Measurements from ENCODE around the gene GRK5.
"Not testable (repeated sequence)": the region's sequence is repeated elsewhere in the genome, so short reads cannot be mapped to it uniquely, and the experiment has no call there.

GRK5 gene

GRCh38 chr10:119207366-119207666, at the start of gene GRK5:
GRK5 (plus strand) TSS chr10:119207571; CDS start chr10:119207918, 347 bp downstream.
- peak; percentile 88 for DNase-seq (ENCODE audit: low read depth)

GRCh38 chr10:119159332-119159731, 48.0 kb upstream of the GRK5 start:
- DNase-seq (ENCODE audit: low read depth): no peak

- DNase-seq (ENCODE audit: low read depth): no peak
Observed at GRCh38 chr10:119161680-119162451, 45.5 kb upstream of the GRK5 start.

- no peak for DNase-seq (ENCODE audit: low read depth)
Observed at GRCh38 chr10:119162452-119163092, 44.8 kb upstream of the GRK5 start.

- peak; percentile 60 for DNase-seq (ENCODE audit: low read depth)
Observed at GRCh38 chr10:119165171-119166117, 41.9 kb upstream of the GRK5 start, which contains the start of gene SFXN4. SFXN4 (minus strand) TSS chr10:119165714; CDS start chr10:119165647, 67 bp downstream.

- no peak for DNase-seq (ENCODE audit: low read depth)
Observed at GRCh38 chr10:119166118-119166500, 41.3 kb upstream of the GRK5 start.

- no peak for DNase-seq (ENCODE audit: low read depth)
Observed at GRCh38 chr10:119166564-119166963, 40.8 kb upstream of the GRK5 start.

- no peak for DNase-seq (ENCODE audit: low read depth)
Observed at GRCh38 chr10:119167041-119167440, 40.3 kb upstream of the GRK5 start.

- DNase-seq (ENCODE audit: low read depth): no peak
Observed at GRCh38 chr10:119174109-119174508, 33.3 kb upstream of the GRK5 start.

GRCh38 chr10:119176166-119176565, 31.2 kb upstream of the GRK5 start:
- DNase-seq (ENCODE audit: low read depth): no peak

- DNase-seq (ENCODE audit: low read depth): no peak
Observed at GRCh38 chr10:119177708-119178371, 29.5 kb upstream of the GRK5 start.

GRCh38 chr10:119178372-119179119, 28.8 kb upstream of the GRK5 start, which contains the start of gene PRDX3:
PRDX3 (minus strand) TSS chr10:119178812; CDS start chr10:119178790, 22 bp downstream.
- DNase-seq (ENCODE audit: low read depth): peak; percentile 86

GRCh38 chr10:119180850-119181400, 26.4 kb upstream of the GRK5 start:
- not testable (repeated sequence) for DNase-seq (ENCODE audit: low read depth)

- no peak for DNase-seq (ENCODE audit: low read depth)
Observed at GRCh38 chr10:119183664-119184412, 23.5 kb upstream of the GRK5 start.

- DNase-seq (ENCODE audit: low read depth): no peak
Observed at GRCh38 chr10:119189811-119190282, 17.5 kb upstream of the GRK5 start.

GRCh38 chr10:119190353-119190752, 17.0 kb upstream of the GRK5 start:
- no peak for DNase-seq (ENCODE audit: low read depth)

GRCh38 chr10:119190954-119191785, 16.2 kb upstream of the GRK5 start:
- no peak for DNase-seq (ENCODE audit: low read depth)

GRCh38 chr10:119191881-119192280, 15.5 kb upstream of the GRK5 start:
- no peak for DNase-seq (ENCODE audit: low read depth)

- DNase-seq (ENCODE audit: low read depth): no peak
Observed at GRCh38 chr10:119197921-119198320, 9.4 kb upstream of the GRK5 start.
